Activated CD8-positive, alpha-beta memory T cell treated with anti-CD3 and anti-CD28 coated beads, Interleukin-2, amount 50 U/mL, for 48 hours (primary cell): ENCODE results near the gene PRRC2B.
A peak's percentile ranks its signal among the peaks of the same experiment; 100 is the strongest.

Source experiments
- DNase-seq: peaks from one replicate; pipeline ENCODE4 v3.0.0-alpha.2; 2020

Gene PRRC2B

DNA sequence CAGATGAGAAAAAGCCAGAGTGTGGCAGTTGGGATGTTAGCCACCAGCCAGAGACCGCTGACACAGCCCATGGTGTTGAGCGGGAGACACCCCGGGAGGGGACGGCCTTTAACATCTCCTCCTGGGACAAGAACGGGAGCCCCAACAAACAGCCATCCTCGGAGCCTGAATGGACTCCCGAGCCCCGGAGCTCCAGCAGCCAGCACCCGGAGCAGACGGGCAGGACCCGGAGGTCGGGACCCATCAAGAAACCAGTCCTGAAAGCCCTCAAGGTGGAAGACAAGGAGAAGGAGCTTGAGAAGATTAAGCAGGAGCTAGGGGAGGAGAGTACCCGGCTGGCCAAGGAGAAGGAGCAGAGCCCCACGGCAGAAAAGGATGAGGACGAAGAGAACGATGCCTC is 80.8 kb downstream of the PRRC2B start:
- no peak for DNase-seq

DNA sequence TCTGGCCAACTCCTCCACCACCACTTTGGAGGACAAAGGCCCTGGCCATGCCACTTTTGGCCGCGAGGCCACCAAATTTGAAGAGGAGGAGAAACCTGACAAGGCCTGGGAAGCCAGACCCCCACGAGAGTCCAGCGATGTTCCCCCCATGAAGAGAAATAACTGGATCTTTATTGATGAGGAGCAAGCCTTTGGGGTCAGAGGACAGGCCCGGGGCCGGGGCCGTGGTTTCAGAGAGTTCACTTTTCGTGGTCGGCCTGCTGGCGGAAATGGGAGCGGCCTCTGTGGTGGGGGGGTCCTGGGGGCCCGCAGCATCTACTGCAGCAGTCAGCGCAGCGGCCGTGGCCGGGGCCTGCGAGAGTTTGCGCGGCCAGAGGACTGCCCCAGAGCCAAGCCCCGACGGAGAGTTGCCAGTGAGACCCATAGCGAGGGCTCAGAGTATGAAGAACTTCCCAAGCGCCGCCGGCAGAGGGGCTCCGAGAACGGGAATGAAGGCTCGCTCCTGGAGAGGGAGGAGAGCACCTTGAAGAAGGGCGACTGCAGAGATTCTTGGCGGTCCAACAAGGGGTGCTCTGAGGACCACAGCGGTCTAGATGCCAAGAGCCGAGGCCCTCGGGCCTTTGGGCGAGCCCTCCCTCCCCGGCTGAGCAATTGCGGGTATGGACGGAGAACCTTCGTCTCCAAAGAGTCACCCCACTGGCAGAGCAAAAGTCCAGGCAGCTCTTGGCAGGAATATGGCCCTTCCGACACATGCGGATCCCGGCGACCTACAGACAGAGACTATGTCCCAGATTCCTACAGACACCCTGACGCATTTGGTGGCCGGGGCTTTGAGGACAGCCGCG is 81.4 kb downstream of the PRRC2B start:
- DNase-seq, result no peak

DNA sequence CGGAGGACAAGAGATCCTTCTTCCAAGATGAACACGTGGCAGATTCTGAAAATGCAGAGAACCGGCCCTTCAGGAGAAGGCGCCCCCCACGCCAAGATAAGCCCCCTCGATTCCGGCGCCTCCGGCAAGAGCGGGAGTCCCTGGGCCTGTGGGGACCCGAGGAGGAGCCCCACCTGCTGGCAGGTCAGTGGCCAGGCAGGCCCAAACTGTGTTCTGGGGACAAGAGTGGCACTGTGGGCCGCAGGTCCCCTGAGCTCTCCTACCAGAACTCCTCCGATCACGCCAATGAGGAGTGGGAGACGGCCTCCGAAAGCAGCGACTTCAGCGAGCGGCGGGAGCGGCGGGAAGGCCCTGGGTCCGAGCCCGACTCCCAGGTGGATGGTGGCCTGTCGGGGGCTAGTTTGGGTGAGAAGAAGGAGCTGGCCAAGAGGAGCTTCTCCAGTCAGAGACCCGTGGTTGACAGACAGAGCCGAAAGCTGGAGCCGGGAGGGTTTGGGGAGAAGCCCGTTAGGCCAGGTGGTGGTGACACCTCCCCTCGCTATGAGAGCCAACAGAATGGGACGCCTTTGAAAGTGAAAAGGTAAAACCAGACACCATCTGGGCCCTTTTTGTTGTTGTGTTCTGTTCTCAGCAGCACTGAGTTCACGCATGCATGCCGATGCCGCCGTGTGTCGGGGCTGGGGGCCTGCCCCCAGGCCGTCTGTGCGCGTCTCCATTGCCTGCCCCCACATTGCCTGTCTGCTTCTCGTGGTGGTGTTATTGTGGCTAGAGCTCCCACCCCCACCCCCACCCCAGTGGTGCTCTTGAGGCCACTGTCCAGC is 82.3 kb downstream of the PRRC2B start:
- DNase-seq, result no peak

DNA sequence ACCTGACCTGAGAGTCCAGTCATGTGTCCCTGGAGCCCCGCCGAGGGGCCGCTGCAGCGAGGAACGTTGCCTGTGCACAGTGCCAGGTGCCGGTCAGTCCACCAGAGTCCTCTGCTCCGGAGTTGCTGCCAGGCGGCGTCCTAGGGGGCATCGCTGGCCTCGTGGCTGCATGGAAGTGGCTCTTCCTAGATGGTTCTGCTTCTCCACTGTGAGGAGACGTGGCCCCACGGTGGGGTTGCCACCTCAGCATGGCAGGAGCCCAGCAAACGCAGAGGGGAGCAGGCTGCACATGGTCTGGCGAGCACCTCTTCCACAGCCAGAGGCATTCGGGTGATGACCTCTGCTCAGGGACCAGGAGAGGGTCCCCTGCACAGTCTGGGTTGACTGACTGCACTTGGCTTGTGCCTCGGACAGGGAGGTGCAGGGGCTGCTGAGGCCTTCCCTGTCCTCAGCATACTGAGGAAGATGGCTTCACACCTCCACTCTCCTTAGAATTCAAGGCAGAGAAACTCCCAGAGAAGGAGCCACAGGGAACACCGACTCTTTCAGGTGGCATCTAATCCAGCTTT is 83.0 kb downstream of the PRRC2B start:
- DNase-seq, result no peak

DNA sequence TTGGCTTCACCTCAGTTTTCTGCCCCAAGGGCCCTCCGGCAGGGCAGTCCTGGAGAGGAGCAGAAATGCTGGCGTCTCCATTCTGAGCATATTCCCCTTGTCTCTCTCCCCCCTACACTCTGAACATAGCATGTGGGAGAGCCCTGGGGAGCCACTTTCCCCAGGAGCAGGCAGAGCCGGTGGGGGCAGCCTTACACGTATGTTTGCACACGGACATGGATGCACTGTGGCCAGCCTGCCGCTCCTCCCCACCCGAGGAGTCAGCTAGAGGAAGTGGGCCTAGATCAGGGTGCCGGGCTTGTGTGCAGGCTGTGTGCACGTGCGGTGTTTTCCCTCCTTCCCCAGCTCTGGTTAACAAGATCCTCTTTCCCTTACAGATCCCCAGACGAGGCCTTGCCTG is 83.5 kb downstream of the PRRC2B start:
- no peak for DNase-seq

DNA sequence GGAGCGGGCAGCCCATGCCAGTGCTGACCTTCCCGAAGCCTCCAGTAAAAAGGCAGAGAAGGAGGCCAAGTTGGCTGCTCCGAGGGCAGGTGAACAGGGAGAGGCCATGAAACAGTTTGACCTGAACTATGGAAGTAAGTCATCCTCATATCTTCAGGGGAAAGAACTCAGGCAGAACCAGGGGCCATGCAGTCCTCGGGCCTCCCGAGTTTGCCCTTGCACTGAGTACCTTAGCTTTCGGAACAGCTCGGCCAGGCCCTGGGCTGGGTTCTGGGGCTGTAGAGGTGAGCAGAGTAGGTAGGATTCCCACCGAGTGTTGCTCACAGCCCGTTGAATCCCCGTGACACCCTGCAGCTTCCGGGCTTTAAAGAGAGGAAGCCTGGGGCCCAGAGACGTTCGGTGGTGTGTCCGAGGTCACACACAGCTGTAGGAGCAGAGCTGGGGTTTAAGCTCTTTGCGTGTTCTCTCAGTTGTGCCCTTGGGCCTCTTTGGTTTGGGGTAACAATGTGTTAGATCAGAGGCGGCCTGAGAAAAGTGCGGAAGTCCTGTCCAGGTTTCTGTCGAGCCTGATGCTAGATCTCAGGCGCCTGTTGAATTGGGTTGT is 84.0 kb downstream of the PRRC2B start:
- no peak for DNase-seq

DNA sequence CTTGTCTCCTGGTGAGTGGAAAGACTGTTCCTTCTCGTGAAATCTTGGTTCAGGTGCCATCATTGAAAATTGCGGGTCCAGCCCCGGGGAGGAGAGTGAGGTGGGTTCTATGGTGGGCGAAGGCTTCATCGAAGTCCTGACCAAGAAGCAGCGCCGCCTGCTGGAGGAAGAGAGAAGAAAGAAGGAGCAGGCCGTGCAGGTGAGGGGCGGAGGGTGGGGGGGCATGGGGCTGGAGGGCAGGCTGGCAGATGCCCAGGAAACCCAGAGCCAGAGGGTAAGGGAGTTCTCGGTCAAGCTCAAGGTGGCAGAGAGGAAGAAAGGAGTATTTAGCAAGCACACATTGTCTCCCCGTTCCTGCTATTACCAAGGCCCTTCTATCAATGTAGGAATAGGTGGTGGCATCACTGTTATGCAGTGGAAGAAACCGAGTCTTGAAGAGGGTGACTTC is 84.6 kb downstream of the PRRC2B start:
- DNase-seq, result peak; percentile 83

DNA sequence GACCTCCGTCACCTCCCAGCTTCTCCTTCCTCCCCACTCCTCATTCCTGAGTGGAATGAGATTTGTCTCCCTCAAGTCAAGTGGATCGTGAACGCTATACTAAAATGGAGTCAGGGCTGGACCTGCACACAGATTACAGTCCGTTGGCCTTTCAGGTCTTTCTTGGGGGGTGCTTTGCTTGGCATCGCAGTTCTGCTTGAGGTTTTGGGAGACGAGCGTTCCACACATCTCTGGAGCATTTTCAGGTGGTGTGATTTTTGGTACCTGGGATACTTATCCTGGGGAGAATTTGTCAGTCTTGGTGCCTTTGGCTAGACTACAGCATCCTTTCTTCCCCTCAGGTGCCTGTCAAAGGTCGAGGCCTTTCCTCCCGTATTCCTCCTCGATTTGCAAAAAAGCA is 85.0 kb downstream of the PRRC2B start:
- DNase-seq, result no peak

DNA sequence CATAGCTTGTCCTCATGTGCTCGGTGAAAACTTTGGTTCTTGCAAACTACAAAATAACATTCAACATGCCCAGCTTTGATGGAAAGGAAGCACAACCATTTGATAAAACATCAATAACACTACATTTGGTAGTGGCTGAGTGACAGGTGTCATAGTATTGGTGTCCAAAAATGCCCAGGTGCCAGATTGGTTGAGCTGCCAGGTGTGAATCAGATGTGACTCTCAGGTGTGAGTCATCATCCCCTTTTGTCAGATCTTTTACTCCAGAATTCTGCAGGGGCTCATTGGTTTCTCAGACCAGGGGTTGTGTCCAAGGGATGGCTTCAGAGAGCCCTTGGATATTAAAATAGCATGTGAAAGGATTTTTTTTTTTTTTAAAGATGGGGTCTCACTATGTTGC is 86.4 kb downstream of the PRRC2B start:
- no peak for DNase-seq

DNA sequence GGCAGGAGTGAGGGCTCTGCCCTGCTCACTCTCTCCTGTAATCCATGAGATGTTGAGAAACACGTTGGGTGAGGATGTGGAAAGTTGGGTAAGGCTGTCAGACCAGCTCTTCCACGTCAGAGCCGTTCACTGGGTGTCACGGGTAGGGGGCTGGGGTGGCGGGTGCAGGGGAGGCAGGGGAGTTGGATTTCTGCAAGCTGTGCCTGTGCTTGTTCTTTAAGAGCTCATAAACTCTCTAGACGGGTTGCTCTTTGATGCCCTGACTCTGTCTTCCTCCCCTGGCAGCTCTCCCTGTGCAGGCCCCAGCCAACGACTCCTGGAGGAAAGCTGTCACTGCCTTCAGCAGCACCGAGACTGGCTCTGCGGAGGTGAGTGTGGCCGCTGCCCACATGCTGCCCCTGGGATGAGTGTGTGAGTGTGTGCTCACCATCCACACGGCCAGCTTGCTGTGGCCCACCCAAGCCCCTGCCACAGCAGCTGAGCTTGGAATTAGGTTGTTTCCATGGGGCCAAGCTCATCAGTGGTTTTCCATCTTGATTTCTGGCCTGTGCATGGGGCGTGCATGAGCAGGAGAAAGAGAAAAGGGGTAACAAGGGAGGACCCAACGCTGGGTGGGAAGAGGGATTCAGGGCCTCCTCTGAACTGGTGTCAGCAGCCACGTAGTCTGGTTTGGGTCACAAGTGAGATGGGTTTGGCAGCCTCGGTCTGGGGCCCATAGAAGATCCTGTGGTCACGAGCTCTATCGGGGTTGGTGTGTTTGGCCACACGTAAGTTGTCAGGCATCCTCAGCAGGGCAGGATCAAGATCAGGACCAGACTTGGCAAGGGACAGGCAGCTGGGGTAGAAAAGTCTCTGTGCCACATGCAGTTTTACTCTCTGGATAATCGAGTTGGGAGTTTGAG is 87.8 kb downstream of the PRRC2B start:
- DNase-seq, result no peak

DNA sequence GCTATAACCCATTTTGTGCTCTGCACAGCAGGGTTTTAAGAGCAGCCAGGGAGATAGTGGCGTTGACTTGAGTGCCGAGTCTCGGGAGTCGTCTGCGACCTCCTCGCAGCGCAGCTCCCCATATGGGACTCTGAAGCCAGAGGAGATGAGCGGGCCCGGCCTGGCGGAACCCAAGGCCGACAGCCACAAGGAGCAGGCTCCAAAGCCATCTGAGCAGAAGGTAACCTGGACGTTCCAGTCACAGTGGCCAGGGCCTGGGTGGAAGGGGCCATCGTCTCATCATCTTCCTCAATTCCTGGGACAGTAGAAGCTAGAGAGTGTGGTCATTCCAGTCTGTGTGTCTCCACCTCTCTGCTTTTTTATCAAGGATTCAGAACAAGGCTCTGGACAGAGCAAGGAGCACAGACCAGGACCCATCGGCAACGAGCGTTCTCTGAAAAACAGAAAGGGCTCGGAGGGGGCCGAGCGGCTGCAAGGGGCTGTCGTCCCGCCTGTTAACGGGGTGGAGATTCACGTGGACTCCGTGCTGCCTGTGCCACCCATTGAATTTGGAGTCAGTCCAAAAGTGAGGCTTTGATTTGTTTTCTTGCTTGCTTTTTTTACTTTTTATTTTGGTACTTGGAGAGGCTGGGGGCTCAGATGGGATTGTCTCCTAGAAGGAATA is 88.6 kb downstream of the PRRC2B start:
- DNase-seq, result no peak

DNA sequence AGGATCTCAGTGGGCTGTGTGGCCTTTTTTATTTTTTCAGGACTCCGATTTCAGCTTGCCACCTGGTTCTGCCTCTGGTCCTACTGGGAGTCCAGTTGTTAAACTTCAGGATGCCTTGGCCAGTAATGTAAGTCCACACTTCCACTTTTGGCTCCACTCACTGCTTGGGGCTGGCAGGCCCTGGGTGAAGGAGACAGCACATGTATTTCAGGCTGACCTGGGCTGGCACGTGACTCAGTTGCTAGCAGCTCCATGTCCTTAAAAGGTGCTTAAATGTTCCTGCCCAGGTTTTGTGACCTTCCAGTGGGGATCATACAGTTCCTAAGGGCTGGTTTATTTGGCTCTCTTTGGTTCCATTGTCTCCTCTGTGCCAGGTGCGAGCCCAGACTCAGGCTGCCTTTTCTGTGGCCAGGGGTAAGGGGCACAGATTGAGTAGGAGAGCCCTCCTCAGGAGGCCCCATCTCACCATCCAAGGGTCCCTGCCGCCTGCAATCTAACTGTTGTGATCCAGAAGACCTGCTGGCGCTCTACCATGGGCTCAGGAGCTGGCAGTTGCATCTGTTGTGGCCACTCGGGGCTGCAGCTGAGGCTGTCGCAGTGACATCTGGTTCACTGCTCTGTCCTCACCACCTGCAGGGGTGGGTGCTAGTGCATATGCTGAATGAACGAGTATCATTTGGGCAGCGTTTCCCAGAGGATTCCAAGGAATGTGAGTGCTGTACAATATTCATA is 89.6 kb downstream of the PRRC2B start:
- no peak for DNase-seq

DNA sequence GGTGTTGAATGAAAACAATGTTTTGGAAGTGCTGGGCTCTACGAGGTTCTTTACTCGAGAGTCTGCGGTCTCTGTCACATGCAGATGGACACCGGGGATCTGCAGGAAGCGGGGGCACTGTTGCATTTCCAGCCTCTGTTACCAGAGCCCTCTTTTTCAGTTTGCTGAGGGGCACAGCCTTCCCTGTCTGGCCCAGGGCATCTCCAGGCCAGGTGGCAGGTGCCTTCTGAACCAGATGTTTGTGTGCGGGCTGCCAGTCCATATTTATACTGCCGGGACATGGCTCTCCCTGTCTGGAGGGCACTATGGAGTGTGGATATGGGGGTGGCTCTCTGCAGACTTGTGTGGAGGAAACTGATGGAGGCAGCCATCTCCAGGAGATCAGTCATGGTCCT is 90.2 kb downstream of the PRRC2B start:
- no peak for DNase-seq

DNA sequence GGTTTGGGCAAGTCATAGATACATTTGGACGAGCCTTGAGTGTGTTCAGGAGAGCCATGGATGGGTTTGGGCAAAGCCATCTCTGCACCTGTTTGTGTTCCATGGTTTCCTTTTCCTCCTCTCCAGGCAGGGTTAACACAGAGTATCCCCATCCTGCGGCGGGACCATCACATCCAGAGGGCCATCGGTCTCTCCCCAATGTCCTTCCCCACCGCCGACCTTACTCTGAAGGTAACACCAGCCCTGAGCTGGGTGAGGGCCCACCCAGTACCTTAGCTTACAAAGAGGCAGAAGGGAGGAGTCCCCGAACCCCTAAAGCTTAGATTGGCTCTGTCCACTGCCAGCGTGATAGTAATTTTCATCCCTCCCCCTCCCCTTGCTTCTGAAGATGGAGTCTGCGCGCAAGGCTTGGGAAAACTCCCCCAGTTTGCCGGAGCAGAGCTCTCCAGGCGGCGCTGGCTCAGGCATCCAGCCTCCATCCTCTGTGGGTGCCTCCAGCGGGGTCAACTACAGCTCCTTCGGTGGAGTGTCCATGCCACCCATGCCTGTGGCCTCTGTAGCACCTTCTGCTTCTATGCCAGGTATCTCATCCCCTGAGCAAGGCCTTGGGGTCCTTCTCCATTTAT is 90.8 kb downstream of the PRRC2B start:
- no peak for DNase-seq

DNA sequence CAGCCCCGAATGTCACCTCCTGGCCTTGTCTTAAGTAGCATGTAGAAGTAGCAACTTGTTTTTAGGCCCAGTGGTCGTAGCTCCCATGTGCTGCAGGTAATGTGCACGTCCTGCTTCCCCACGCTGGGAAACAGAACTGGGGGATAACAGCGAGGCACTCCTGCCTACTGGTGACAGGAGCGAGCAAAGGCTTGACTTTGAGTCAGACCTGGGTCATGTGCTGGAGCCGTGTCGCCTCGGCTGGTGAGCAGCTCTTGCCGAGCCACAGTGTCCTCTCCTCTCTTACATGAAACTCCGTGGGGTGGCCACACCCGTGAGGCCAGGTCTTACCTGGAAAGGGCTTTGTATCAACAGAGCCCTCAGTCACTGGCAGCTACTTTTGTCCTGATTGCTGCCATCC is 91.3 kb downstream of the PRRC2B start:
- no peak for DNase-seq

DNA sequence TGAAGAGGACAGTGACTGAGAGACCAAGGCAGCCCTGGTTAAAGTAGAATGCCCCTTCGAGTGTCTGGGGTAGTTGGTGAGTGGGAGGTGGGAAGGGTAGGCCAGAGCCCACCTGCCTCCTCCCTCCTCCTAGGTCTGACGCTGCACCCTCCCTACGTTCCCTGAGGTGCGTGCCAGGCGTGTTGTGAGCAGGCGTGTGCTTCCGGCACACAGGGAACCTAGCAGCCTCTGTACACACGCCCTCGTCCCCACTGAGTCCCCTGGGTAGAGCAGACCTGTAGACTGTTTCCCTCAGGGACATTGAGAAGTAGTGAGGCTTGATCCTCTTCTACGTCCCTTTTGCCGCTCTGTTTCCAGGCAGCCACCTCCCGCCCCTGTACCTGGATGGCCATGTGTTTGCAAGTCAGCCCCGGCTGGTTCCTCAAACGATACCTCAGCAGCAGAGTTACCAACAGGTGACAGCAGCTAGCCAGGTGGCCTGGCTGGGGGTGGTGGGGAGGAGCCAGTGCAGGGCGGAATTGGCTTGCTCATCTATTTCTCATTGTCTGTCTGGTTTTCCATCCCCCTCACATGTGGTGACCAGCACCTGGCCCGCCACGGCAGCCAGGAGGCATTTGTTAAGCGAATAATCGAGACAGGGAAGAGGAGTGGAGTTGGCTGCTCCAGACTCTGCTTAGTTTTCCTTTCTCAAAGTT is 92.0 kb downstream of the PRRC2B start:
- DNase-seq, result no peak

DNA sequence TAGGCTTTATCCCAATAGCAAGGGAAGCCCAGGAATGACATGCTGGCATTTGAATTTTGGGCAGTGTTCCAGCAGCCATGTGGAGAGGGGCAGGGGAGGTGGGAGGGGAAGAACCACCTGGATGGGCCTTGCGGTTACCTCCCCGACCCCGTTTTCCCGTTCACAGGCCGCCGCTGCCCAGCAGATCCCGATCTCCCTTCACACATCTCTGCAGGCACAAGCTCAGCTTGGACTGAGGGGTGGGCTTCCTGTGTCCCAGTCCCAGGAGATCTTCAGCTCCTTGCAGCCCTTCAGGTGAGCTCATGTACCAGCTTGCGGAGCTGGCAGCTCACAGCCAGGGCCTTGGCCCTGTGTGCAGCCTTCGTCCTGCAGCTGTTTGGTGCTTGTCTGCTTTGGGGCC is 93.1 kb downstream of the PRRC2B start:
- DNase-seq, result no peak

DNA sequence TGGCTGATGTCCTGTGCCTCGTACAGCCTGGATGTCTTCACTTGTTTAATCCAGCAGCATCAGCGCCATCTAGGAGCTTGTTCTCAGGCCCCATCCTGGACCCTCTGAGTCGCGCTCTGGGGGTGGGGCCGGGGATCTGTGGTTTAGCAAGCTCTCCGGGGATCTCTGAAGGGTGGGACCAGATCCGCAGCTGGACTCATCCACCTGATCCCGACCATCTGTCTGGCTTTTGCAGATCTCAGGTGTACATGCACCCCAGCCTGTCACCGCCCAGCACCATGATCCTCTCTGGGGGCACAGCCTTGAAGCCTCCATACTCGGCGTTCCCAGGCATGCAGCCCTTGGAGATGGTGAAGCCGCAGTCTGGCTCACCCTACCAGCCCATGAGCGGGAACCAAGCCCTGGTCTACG is 93.7 kb downstream of the PRRC2B start:
- no peak for DNase-seq

DNA sequence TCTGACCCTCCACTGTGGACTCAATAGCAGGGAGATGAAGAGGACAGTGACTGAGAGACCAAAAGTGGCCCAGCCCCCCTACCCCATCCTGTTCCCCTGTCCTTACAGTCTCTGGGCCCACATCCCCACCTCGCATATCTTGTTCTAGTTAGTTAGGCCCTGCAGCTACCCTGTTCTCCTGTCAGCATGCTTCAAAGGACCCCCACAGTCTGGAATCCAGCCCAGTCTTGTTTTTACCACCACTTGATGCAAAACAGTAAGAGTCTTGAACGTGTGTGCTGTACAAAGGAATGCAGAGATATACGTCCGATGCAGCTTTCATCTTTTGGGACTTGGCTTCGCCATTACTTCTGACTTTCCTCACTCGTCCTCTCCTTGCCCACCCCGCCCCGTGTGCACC is 96.6 kb downstream of the PRRC2B start:
- DNase-seq, result no peak
